ENCODE results near the gene HOXB9.

The HOXB9 gene

DNA sequence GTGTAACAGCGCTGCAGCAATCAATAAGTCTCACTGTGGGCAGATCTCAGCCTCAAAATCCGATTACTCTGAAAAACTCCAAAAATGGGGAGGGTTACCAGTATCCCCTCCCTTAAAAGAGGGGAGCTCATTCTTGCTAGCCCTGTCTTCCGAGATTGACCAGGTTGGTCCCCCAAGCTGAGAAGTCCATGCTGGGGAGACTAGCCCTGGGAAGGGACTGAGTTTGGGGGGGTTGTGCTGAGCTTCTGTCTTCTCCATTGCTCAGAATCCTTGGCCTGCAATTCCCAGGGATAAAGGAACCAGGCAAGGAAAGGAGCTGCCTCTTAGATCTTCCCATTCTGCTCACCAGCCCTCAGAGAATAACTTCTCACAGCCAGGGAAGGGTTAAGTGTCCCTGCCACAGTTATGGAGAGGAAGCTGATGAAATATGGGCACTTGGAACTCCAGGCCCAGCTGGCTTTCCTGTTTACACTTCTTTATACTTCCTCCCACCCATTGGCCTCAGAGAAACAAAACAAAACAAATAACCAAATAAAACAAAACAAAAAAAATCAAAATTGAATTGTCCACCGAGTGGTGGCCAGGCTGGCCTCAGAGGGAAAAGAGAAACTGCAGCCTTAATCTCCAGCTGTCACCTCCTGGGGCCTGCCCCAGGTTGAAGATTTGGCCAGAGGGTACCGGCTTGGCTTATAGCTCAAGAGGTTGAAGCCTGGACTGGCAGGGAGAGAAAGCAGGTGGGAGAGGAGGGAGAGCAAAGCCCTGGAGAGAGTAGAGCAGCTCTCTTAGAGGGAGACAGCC lies 38.7 kb downstream of the HOXB9 start:
- H3K4me3 ChIP-seq (ENCODE audit: low read depth, low read length): peak overlapping the region; percentile 89
- TF ChIP-seq, protein P1, sequence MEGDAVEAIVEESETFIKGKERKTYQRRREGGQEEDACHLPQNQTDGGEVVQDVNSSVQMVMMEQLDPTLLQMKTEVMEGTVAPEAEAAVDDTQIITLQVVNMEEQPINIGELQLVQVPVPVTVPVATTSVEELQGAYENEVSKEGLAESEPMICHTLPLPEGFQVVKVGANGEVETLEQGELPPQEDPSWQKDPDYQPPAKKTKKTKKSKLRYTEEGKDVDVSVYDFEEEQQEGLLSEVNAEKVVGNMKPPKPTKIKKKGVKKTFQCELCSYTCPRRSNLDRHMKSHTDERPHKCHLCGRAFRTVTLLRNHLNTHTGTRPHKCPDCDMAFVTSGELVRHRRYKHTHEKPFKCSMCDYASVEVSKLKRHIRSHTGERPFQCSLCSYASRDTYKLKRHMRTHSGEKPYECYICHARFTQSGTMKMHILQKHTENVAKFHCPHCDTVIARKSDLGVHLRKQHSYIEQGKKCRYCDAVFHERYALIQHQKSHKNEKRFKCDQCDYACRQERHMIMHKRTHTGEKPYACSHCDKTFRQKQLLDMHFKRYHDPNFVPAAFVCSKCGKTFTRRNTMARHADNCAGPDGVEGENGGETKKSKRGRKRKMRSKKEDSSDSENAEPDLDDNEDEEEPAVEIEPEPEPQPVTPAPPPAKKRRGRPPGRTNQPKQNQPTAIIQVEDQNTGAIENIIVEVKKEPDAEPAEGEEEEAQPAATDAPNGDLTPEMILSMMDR (IDR thresholded peaks at IDR 0.05; ENCODE audit: low read depth, low read length): no peak

DNA sequence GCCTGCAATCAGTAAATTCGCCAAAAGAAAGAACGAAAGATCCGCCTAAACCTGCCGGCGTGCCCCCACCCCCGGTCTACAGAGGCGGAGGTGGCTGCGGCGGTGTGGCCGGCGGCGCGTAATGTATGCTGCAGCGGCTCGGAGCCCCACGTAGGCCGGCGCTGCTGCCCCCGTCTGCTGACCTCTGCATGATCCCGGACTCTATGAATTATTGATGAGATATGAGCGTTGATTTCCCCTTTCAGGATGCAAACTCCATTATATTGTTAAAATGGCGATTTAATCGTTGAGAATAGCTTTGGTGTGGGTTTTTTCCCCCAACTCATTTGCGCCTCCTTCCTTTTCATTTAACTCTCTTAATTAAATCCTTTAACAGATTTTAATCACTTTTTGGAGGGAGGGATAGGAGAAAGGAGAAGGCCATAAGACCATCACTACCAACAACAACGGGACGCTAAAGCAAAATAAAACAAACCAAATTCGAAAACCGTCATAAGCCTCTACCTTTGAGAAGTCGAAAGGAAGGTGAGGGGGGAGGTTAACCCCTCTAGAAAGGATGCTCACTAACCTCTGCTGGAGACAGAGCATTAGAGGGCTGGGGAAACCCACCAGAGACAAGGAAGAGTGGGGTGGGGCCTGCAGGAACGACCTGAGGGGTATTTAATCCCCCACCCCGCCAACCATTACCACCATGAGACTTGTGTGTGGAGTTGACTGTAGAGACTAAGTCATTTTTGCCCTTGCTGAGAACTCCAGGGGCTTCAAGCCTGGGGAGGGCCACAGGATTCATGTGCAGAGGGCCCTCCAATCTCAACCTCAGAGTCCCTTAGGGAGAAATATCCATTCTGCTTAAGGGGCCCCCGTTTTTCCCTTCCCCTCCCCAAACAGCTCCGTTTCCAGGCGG lies 39.6 kb downstream of the HOXB9 start:
- H3K4me3 ChIP-seq (ENCODE audit: low read depth, low read length): peak overlapping the region; percentile 89
- TF ChIP-seq, protein P1 (IDR thresholded peaks at IDR 0.05; ENCODE audit: low read depth, low read length): no peak

DNA sequence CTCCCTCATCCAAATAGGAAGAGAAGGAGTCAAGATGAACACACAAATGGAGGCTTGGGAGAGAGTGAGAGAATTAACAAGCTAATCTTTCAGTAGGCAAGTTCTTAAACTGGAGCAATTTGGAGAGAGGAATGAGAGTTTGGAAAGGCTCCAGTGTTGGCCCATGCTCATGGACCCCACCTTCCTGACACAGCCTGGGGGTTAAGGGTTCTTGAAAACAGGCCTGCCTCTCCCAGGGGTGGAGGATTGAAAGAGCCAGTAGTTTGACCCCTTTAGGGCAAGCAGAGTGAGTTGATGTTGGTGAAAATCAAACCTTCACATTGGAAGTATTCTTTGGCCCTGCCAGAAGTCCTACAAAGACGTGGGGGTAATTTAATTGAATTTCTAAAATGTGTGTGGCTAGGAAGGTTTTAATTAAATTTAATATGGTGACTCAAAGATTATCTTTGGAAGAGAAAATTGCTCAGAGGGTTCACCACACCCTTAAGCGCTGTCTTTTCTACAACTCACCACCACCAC lies 41.9 kb downstream of the HOXB9 start:
- TF ChIP-seq, protein P1 (IDR thresholded peaks at IDR 0.05; ENCODE audit: low read depth, low read length): no peak
- H3K4me3 ChIP-seq (ENCODE audit: low read depth, low read length): peak overlapping the region; percentile 89

DNA sequence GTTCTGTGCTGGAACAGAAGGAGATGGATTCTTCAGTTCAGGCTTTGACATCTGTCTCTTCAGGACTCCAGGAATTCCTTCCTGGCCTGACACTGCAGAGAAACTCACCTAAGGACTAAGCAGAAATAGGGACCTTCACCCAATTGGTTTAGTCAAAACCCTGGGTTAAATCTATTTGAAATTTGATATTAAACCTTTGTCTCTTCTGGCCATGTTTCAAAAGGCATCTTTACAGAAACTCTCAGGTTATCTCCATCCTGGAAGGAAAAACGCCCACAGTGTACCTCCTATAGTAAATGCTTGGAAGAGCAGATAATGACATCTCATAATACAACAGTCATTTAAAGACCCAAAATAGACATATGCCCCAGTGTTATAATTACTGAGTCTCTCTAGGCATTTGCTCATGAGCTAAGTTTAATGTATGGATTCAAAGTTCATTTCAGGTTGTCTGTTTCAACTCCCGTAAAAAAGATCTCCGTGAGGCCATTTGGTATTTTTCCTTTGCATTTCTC lies 42.4 kb downstream of the HOXB9 start:
- TF ChIP-seq, protein P1 (IDR thresholded peaks at IDR 0.05; ENCODE audit: low read depth, low read length): no peak
- peak overlapping the region; percentile 89 for H3K4me3 ChIP-seq (ENCODE audit: low read depth, low read length)

DNA sequence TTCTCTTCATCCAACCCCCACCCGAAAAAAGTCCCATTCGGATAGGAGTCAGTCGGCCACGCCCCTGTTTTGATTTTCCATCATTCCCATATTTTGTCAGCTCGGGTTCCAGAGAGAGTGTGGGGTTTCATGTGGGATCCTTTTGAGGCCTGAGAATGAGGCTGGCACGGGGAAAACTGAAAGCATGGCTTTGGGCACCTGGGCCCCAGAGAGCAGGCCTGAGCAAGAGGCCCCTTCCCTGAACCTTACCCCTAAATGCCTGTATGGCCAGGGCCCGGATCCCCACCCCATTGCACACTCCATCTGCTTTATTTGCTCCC lies 43.4 kb downstream of the HOXB9 start:
- H3K4me3 ChIP-seq (ENCODE audit: low read depth, low read length): peak overlapping the region; percentile 79

DNA sequence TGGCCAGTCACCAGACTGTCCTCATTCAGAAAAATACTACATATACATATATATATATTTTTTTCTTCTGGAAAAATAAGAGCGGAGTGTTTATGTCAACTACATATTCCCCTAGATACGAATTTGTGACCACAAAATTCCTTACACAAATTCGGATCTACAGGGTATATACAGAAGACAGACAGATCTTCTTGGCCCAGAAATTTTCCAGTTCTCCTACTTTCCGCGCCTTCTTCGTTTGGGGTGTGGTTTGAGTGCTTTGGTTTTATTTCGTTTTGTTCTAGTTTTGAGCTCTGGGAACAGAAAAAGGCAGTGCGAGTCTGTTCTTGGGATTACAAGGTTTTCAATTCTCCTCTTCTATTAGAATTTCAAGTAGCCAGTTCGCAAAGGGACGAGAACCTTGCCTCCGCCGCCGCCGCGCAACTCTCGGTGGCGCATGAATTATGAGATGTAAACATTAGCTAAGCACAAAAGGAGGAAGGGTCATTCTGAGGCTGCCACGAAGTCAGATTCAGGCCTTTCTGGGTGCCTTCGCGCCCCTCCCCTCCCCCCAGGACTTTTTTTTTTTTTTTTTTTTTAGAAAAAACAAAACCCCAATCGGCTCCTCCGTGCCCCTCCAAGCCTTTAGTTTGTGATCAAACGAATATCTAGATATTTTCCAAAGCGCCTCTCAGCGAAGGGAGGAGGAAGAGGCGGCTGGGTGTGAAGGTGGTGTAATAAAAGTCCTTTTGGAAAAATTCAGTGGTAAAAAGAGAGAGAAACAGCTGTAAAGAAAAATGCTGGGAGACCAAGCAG lies 46.2 kb downstream of the HOXB9 start:
- TF ChIP-seq, protein P1 (IDR thresholded peaks at IDR 0.05; ENCODE audit: low read depth, low read length): no peak
- H3K4me3 ChIP-seq (ENCODE audit: low read depth, low read length): peak overlapping the region; percentile 79

More for the DNA sequence above, 43.4 kb downstream of the HOXB9 start:
- TF ChIP-seq, protein P1 (IDR thresholded peaks at IDR 0.05; ENCODE audit: low read depth, low read length): no peak
